Gastroesophageal sphincter (tissue), 4 donors: Measurements from ENCODE around the gene PLEKHN1. TPM values are rescaled to one million over a fixed set of nuclear protein-coding genes. Genes with fewer than 3 reads are reported as not detected.
A peak's percentile ranks its signal among the peaks of the same experiment; 100 is the strongest.

Experiments
- ATAC-seq: fragments of 150-250 bp; one replicate; pipeline ENCODE4 v1.9.1; 2016; ENCODE audit warnings: mild to moderate bottlenecking, moderate library complexity
- H3K27ac ChIP-seq, 4 donors: fragments of 200-600 bp; sonication (generic) in 3 of 4; 1 replicate in 3 of 4; 2 replicates in 1 of 4; pipeline ENCODE4 v1.5.1; 2016 to 2019
- H3K27me3 ChIP-seq: fragments of 200-600 bp; sonication (generic); one replicate; pipeline ENCODE4 v1.5.1; 2019
- H3K36me3 ChIP-seq, 2 donors: fragments of 200-600 bp; sonication (generic); one replicate each; pipeline ENCODE4 v1.5.1; 2019; ENCODE audit warnings: control low read depth in 1 of 2
- H3K4me1 ChIP-seq, 3 donors: fragments of 200-600 bp; sonication (generic); 1 replicate in 2 of 3; 2 replicates in 1 of 3; pipeline ENCODE4 v1.5.1; 2016 to 2019; ENCODE audit warnings: control low read depth in 2 of 3
- H3K4me3 ChIP-seq, 2 donors: fragments of 200-600 bp; sonication (generic); one replicate each; pipeline ENCODE4 v1.5.1; 2019; ENCODE audit warnings: mild to moderate bottlenecking in 1 of 2, moderate library complexity in 1 of 2
- H3K9me3 ChIP-seq, 3 donors: fragments of 200-600 bp; sonication (generic); one replicate each; pipeline ENCODE4 v1.5.1; 2017 to 2019; ENCODE audit warnings: control low read depth in 2 of 3
- EP300 ChIP-seq: sonication (generic); formaldehyde crosslinking; IDR thresholded peaks from one replicate; pipeline ENCODE4 v1.6.1; 2017; ENCODE audit warnings: antibody characterized with exemption, mild to moderate bottlenecking
- POLR2A ChIP-seq, 2 donors: fragments of 450-650 bp; IDR thresholded peaks; one replicate each; pipeline ENCODE4 v1.6.1; 2017; ENCODE audit warnings: antibody characterized with exemption in 2 of 2, mild to moderate bottlenecking in 2 of 2, moderate library complexity in 1 of 2
- POLR2AphosphoS5 ChIP-seq: sonication (generic); formaldehyde crosslinking; IDR thresholded peaks from one replicate; pipeline ENCODE4 v1.6.1; 2017; ENCODE audit warnings: antibody characterized with exemption
- WGBS, 2 donors: methylation state at CpG; one replicate each; pipeline ENCODE4 v1.1.5; 2018; ENCODE audit warnings: low coverage in 1 of 2; 5-methylcytosine and 5-hydroxymethylcytosine counted together
- total RNA-seq, 4 donors: library from RNA; depleted of rRNA; stranded (reverse); fragments of >200 nt; gene quantifications; one replicate each; pipeline ENCODE4 v1.1.0, GENCODE V29; 2016
- TF ChIP-seq, protein P1 (sequence below), 4 experiments: fragments of 200-600 bp in 2 of 4; fragments of 450-650 bp in 2 of 4; sonication (generic) in 1 of 4; IDR thresholded peaks; one replicate each; pipeline ENCODE4 v1.5.1; 2017 to 2019; ENCODE audit warnings: antibody characterized with exemption in 4 of 4, mild to moderate bottlenecking in 2 of 4, moderate library complexity in 2 of 4

The PLEKHN1 gene
- total RNA-seq, 4 donors from 2014 or later: 0.62 to 2.3 TPM; not detected in 2

- no CpG with 5 or more reads among the region's 21 CpGs for WGBS, 2 donors
- no peak for ATAC-seq
- no peaks in the 10 kb centered on the region for H3K9me3 ChIP-seq
Measured at GRCh38 chr1:981491-981954, 15.2 kb downstream of the PLEKHN1 start.

GRCh38 chr1:981955-982558, 15.8 kb downstream of the PLEKHN1 start, which contains the start of gene PERM1:
PERM1 (minus strand) TSS chr1:982093; CDS start chr1:981029, 1,064 bp downstream.
- H3K27ac ChIP-seq: no peak within 1 kb of the TSS
- H3K4me1 ChIP-seq: peaks cover 0 to 8% (median 3%) of the 10 kb centered on the region in 3 donors
- no peak for TF ChIP-seq POLR2AphosphoS5
- TF ChIP-seq, protein P1, sequence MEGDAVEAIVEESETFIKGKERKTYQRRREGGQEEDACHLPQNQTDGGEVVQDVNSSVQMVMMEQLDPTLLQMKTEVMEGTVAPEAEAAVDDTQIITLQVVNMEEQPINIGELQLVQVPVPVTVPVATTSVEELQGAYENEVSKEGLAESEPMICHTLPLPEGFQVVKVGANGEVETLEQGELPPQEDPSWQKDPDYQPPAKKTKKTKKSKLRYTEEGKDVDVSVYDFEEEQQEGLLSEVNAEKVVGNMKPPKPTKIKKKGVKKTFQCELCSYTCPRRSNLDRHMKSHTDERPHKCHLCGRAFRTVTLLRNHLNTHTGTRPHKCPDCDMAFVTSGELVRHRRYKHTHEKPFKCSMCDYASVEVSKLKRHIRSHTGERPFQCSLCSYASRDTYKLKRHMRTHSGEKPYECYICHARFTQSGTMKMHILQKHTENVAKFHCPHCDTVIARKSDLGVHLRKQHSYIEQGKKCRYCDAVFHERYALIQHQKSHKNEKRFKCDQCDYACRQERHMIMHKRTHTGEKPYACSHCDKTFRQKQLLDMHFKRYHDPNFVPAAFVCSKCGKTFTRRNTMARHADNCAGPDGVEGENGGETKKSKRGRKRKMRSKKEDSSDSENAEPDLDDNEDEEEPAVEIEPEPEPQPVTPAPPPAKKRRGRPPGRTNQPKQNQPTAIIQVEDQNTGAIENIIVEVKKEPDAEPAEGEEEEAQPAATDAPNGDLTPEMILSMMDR (IDR thresholded peaks at IDR 0.05): no peak
- no peak for TF ChIP-seq EP300
- no peak for TF ChIP-seq POLR2A (IDR thresholded peaks at IDR 0.05)
- WGBS, 2 donors: 90% methylated on average over 2 of the region's 28 CpGs; no CpG with 5 or more reads in 1 of the 2 donors
- no peak for ATAC-seq
- peaks cover 69% of the 10 kb centered on the region for H3K27me3 ChIP-seq
- H3K4me3 ChIP-seq: no peak within 1 kb of the TSS
- H3K9me3 ChIP-seq: no peaks in the 10 kb centered on the region
- H3K36me3 ChIP-seq: no peaks in the 10 kb centered on the region

More at GRCh38 chr1:981491-981954, 15.2 kb downstream of the PLEKHN1 start:
- Histone ChIP-seq H3K4me3 (no peak overlapping the region), H3K27ac (no peak overlapping the region), H3K4me1 (peaks cover 0 to 8% (median 3%) of the 10 kb centered on the region in 3 donors), H3K27me3 (peaks cover 69% of the 10 kb centered on the region), H3K36me3 (no peaks in the 10 kb centered on the region)
- no peak for TF ChIP-seq POLR2A (IDR thresholded peaks at IDR 0.05)
- TF ChIP-seq, protein P1 (IDR thresholded peaks at IDR 0.05): no peak
- TF ChIP-seq POLR2AphosphoS5: no peak
- no peak for TF ChIP-seq EP300

- H3K36me3 ChIP-seq: no peaks in the 10 kb centered on the region
- 74 to 89% methylated on average over 7 to 9 of the region's 43 CpGs for WGBS, 2 donors
- peaks cover 0 to 8% (median 3%) of the 10 kb centered on the region in 3 donors for H3K4me1 ChIP-seq
- H3K27ac ChIP-seq: no peak overlapping the region
- no peak overlapping the region for H3K4me3 ChIP-seq
- no peak for ATAC-seq
- peaks cover 69% of the 10 kb centered on the region for H3K27me3 ChIP-seq
- H3K9me3 ChIP-seq: no peaks in the 10 kb centered on the region
- TF ChIP-seq POLR2A (IDR thresholded peaks at IDR 0.05) (no peak), EP300 (no peak), POLR2AphosphoS5 (no peak)
- TF ChIP-seq, protein P1 (IDR thresholded peaks at IDR 0.05): no peak
Measured at GRCh38 chr1:982765-983436, 16.6 kb downstream of the PLEKHN1 start.

DNA sequence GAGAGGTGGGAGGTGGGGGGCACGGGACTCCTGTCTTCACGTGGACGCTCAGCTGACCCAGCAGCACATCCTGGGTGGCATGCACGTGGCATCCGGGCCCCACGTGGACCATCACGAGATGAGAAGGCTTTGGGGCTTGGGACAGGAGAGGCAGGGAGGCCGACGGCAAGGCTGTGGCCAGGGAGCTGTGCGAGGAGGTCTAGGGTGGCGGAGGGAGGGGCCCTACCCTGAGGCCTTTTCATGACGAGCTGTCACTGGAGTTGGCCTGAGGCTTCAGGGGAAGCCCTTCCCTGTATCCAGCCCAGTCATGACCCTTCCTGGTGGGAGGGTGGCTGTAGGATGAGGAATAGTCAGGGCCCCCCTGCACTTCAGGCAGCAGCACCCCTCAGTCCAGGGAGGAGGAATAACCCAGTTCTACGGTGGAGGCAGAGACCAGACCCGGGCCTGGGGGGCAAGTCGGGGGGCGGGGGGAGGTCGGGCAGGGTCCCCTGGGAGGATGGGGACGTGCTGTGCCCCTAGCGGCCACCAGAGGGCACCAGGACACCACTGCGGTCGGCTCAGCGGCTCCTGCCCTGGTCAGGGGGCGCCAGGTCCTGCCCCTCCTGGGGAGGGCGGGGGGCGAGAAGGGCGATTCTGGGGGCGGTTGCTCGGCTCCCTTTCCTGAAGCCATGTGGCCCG, 17.7 kb downstream of the PLEKHN1 start:
- H3K9me3 ChIP-seq: no peaks in the 10 kb centered on the region
- H3K36me3 ChIP-seq: no peaks in the 10 kb centered on the region
- peak overlapping the region in 1 of 2 donors; percentile 24 for H3K4me3 ChIP-seq
- 31% methylated on average over 3 of the region's 29 CpGs; no CpG with 5 or more reads in 1 of the 2 donors for WGBS, 2 donors
- peaks cover 60% of the 10 kb centered on the region for H3K27me3 ChIP-seq
- ATAC-seq: peak; percentile 61
- H3K27ac ChIP-seq: no peak overlapping the region
- TF ChIP-seq POLR2A (IDR thresholded peaks at IDR 0.05) (no peak), EP300 (no peak), POLR2AphosphoS5 (no peak)
- TF ChIP-seq, protein P1 (IDR thresholded peaks at IDR 0.05): peak in 3 of 4 experiments; percentile 44 to 100 (median 64)
- peaks cover 0 to 8% (median 3%) of the 10 kb centered on the region in 3 donors for H3K4me1 ChIP-seq
